IMR-90 (cell line): ENCODE results near the gene RHEX.

Source experiments
- CHD1 ChIP-seq: IDR thresholded peaks from 2 replicates; pipeline ENCODE4 v1.6.1; 2012; ENCODE audit warnings: low read depth, low read length, improper control_type of control experiment
- CTCF ChIP-seq: conservative IDR thresholded peaks from 2 replicates; pipeline ENCODE4 v1.5.1; 2012; ENCODE audit warnings: mild to moderate bottlenecking, low read depth, low read length, improper control_type of control experiment
- MXI1 ChIP-seq: IDR thresholded peaks from 2 replicates; pipeline ENCODE4 v1.6.1; 2012; ENCODE audit warnings: low read depth, mild to moderate bottlenecking, low read length, moderate library complexity, borderline replicate concordance
- POLR2A ChIP-seq: IDR thresholded peaks from 2 replicates; pipeline ENCODE4 v1.6.1; 2012; ENCODE audit warnings: mild to moderate bottlenecking, low read depth, low read length
- RAD21 ChIP-seq: IDR thresholded peaks from 2 replicates; pipeline ENCODE4 v1.6.1; 2012; ENCODE audit warnings: low read length, improper control_type of control experiment
- RFX5 ChIP-seq: IDR thresholded peaks from 2 replicates; pipeline ENCODE4 v1.8.0; 2012; ENCODE audit warnings: low read depth, mild to moderate bottlenecking, low read length, moderate library complexity
- TF ChIP-seq, protein P1 (sequence below): fragments of 150-350 bp; IDR thresholded peaks from 2 replicates; pipeline ENCODE4 v1.6.1; 2016; ENCODE audit warnings: low read depth, mild to moderate bottlenecking, low read length, moderate library complexity, borderline replicate concordance

DNA sequence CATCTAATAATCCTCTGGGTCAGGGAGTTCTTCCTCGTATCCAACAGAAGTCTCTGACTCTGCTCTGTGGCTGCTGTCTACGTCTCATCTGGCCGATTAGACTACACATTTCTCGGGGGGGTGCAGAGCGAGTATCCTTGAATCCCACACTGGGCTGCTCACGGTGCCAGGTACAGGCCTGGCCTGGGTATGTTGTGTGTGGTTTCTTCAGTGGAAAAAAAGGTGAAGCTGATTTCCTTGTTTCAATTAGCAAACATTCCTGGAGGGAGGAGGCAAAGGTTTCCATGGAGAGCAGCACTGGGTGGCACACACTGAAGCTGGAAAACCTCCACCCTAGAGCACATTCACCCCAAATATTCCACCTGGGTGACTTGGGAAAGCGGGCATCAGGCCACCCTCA, 47.7 kb upstream of the RHEX start:
- TF ChIP-seq CHD1 = no peak
- no peak for TF ChIP-seq CTCF
- TF ChIP-seq RFX5 = no peak
- TF ChIP-seq RAD21 = no peak
- no peak for TF ChIP-seq POLR2A
- TF ChIP-seq MXI1 = no peak
- TF ChIP-seq, protein P1, sequence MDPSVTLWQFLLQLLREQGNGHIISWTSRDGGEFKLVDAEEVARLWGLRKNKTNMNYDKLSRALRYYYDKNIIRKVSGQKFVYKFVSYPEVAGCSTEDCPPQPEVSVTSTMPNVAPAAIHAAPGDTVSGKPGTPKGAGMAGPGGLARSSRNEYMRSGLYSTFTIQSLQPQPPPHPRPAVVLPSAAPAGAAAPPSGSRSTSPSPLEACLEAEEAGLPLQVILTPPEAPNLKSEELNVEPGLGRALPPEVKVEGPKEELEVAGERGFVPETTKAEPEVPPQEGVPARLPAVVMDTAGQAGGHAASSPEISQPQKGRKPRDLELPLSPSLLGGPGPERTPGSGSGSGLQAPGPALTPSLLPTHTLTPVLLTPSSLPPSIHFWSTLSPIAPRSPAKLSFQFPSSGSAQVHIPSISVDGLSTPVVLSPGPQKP = no peak
